Head of caudate nucleus (tissue), 42 donors: ENCODE results near the gene TTLL8.
A peak's percentile ranks its signal among the peaks of the same experiment; 100 is the strongest.
"Not testable (repeated sequence)": the region's sequence is repeated elsewhere in the genome, so short reads cannot be mapped to it uniquely, and the experiment has no call there.

Experiments
- DNase-seq, 42 donors: peaks; one replicate each; pipeline versions ENCODE4 v3.0.0 to v3.0.0-alpha.2; 2020 to 2021; ENCODE audit warnings: mixed read lengths in 7 of 42
- intact Hi-C: fragments of 100-400 bp; cut with DNase I; formaldehyde crosslinking; loops from one replicate; pipeline ENCODE4 v1.15.0; 2022

TTLL8 gene

GRCh38 chr22:49981799-49982198 lies 76.3 kb downstream of the TTLL8 start:
- intact Hi-C loops = not testable (repeated sequence)
- DNase-seq = peak in 2 of 42 donors; percentile 5 to 14

DNA sequence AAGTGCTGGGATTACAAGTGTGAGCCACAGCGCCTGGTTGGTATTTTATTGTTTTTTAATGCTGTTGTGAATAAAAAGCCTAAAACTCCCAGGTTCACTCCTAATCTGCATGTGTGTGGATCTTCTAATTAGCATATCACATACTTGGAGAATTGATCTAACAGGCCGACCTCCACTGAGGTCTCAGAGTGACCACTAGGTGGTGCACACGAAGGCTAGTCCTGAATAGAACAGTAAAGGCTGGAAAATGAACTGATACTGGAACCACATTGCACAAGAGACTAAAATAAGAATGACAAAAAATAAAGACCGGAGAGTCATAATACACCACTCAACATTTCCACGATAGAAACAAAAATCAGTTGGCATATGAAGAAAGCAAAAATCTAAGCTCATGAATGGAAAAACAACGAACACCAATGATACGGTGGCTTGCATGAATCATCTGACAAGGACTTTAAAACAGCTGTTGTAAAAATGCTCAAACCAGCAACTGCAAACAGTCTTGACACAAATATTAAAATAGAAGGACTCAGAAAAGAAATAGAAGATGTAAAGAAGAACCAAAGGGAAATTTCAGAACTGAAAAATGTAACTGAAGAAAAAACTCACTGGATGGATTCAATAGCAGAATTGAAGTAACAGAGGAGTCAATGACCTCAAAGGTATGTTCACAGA lies 78.4 kb downstream of the TTLL8 start:
- DNase-seq = peak in 16 of 42 donors; percentile 9 to 73 (median 28)
- intact Hi-C loops = no loop called here

GRCh38 chr22:49977578-49977977 lies 80.5 kb downstream of the TTLL8 start:
- intact Hi-C loops = no loop called here
- DNase-seq = peak in 15 of 42 donors; percentile 0 to 34 (median 11)

DNA sequence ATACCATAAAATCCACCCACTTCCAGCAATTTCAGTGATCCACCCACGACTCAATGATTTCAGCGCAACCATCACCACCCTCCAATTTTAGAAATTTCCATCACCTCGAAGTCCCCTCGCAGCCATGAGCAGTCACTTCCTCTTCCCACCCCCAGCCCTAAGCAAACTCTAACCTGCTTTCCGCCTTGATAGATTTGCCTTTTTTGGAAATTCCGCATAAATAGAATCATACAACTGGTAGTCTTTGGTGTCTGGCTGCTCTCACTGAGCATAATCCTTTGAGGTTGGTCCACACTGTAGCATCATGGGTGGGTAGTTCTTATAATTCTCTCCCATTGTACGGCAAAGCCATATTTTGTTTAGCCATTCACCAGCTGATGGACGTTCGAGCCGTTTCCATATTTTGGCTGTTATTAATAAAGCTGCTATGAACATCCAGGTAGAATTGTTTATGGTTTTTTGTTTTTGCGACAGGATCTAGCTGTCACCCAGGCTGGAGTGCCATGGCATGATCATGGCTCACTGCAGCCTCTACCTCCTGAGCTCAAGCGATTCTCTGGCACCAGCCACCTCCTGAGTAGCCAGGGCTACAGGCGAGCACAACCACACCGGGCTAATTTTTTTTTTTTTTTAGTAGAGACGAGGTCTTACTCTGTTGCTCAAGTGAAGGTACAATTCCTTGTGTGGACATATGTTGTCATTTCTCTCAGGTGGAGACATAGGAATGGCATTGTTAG lies 81.5 kb downstream of the TTLL8 start:
- intact Hi-C loops = no loop called here
- DNase-seq = peak in 35 of 42 donors; percentile 8 to 82 (median 54)

GRCh38 chr22:49975543-49976389 lies 82.3 kb downstream of the TTLL8 start:
- DNase-seq = peak in 23 of 42 donors; percentile 5 to 44 (median 14)
- intact Hi-C loops = no loop called here

- peak in 3 of 42 donors; percentile 1 to 8 (median 2) for DNase-seq
- intact Hi-C loops = no loop called here
Measured at GRCh38 chr22:49973018-49973961, 84.8 kb downstream of the TTLL8 start.

DNA sequence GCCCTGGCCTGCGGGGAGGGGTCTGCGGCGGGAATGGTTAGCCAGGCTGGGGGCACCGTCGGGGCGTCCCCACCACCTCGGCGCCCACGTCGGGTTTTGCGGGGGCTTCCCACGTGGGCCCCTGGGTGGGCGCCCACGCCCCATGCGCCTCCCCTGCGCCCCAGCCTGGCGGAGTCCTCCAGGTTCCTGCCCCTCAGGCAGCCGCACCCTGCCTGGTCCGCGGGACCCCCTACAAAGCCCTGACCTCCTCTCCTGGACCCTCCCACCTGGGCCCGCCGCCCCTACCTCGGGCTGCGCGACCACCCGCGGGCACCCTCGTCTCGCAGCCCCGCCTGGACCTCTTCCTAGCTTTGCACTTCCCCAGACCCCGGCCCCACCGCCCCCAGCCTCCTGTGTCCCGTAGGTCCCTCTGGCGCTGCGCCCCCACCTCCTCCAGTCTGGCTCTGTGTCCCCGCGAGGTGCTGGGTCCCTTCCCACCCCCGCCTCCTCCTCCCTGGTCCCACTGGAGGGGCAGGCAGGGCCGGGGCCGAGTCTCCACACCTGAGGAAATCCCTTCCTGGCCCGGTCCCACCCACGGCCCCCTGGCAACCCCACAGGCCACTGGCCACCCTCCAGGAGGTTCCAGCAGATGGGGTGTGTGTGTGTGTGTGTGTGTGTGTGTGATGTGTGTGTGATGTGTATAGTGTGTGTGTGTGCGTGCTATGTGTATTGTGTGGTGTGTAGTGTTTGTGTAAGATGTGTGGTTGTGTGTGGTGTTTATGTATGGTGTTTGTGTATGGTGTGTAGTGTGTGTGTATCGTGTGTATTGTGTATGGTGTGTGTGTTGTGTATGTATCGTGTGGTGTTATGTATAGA lies 85.7 kb downstream of the TTLL8 start:
- peak in 20 of 42 donors; percentile 5 to 44 (median 12) for DNase-seq
- intact Hi-C loops = no loop called here

GRCh38 chr22:49971232-49972162 lies 86.6 kb downstream of the TTLL8 start:
- peak in 39 of 42 donors; percentile 35 to 87 (median 60) for DNase-seq
- intact Hi-C loops = no loop called here

- DNase-seq = peak; percentile 88 to 99 (median 94)
- intact Hi-C loops = no loop called here
Measured at GRCh38 chr22:49970528-49971231, 87.4 kb downstream of the TTLL8 start.

- DNase-seq = peak in 21 of 42 donors; percentile 2 to 41 (median 15)
- intact Hi-C loops = loop anchor here (10.0 kb wide), 1 partner anchor 225 kb away; no protein-coding TSS in a partner anchor
Measured at GRCh38 chr22:49969751-49970527, 88.2 kb downstream of the TTLL8 start.

- peak in 19 of 42 donors; percentile 6 to 63 (median 17) for DNase-seq
- intact Hi-C loops = loop anchor here (10.0 kb wide), 1 partner anchor 226 kb away; no protein-coding TSS in a partner anchor
Measured at GRCh38 chr22:49968831-49969661, 89.1 kb downstream of the TTLL8 start.
